Stimulated activated CD4-positive, alpha-beta T cell treated with anti-CD3 and anti-CD28 coated beads, Interleukin-4, amount 100 ng/mL, for 4 hours (primary cell): ENCODE results near the gene ARPC1A.

ENCODE experiments used
- DNase-seq, 2 experiments: peaks; one replicate each; pipeline ENCODE4 v3.0.0-alpha.2; 2020

ARPC1A gene

GRCh38 chr7:99392046-99392445 lies 66.3 kb downstream of the ARPC1A start:
- DNase-seq = no peak

- peak; percentile 73 to 81 for DNase-seq
Measured at GRCh38 chr7:99392659-99393354, 67.1 kb downstream of the ARPC1A start.

GRCh38 chr7:99393355-99394187 lies 67.9 kb downstream of the ARPC1A start:
- no peak for DNase-seq

GRCh38 chr7:99394188-99394502 lies 68.4 kb downstream of the ARPC1A start:
- no peak for DNase-seq

- no peak for DNase-seq
Measured at GRCh38 chr7:99395616-99396327, 70.1 kb downstream of the ARPC1A start.

- no peak for DNase-seq
Measured at GRCh38 chr7:99396418-99397296, 71.0 kb downstream of the ARPC1A start.

- DNase-seq = no peak
Measured at GRCh38 chr7:99397297-99397983, 71.7 kb downstream of the ARPC1A start.

GRCh38 chr7:99398891-99399445 lies 73.3 kb downstream of the ARPC1A start:
- no peak for DNase-seq

GRCh38 chr7:99399597-99399996 lies 73.9 kb downstream of the ARPC1A start:
- no peak for DNase-seq

- no peak for DNase-seq
Measured at GRCh38 chr7:99402854-99403253, 77.2 kb downstream of the ARPC1A start.

- no peak for DNase-seq
Measured at GRCh38 chr7:99403764-99404163, 78.1 kb downstream of the ARPC1A start.

GRCh38 chr7:99404235-99404976 lies 78.7 kb downstream of the ARPC1A start:
- DNase-seq = no peak

- no peak for DNase-seq
Measured at GRCh38 chr7:99404977-99405320, 79.3 kb downstream of the ARPC1A start.

- DNase-seq = no peak
Measured at GRCh38 chr7:99406557-99406956, 80.9 kb downstream of the ARPC1A start.

- DNase-seq = peak; percentile 30 to 53
Measured at GRCh38 chr7:99407872-99408378, 82.2 kb downstream of the ARPC1A start.

GRCh38 chr7:99408379-99409191 lies 82.9 kb downstream of the ARPC1A start, which contains the start of the genes BUD31 and PDAP1:
BUD31 (plus strand) TSS chr7:99408969; CDS start chr7:99411093, 2,124 bp downstream.
PDAP1 (minus strand) TSS chr7:99408597; CDS start chr7:99408548, 49 bp downstream.
- DNase-seq = peak; percentile 83 to 93

- no peak for DNase-seq
Measured at GRCh38 chr7:99409192-99409572, 83.5 kb downstream of the ARPC1A start.

- DNase-seq = no peak
Measured at GRCh38 chr7:99409806-99410205, 84.1 kb downstream of the ARPC1A start.

- no peak for DNase-seq
Measured at GRCh38 chr7:99410635-99411034, 84.9 kb downstream of the ARPC1A start.
